Panc1 (cell line): ENCODE data around the gene CEP68.

Experiments
- POLR2AphosphoS5 ChIP-seq: IDR thresholded peaks from 2 replicates; pipeline ENCODE4 v1.6.1; 2012; ENCODE audit warnings: mild to moderate bottlenecking, low read depth, low read length, moderate library complexity
- TF ChIP-seq, protein P1 (sequence below): fragments of 450-650 bp; IDR thresholded peaks from 2 replicates; pipeline ENCODE4 v1.5.1; 2017; ENCODE audit warnings: mild to moderate bottlenecking
- TF ChIP-seq, protein P2 (sequence below), 2 experiments: IDR thresholded peaks; 2 replicates each; pipeline ENCODE4 v1.6.1; 2011 to 2012; ENCODE audit warnings: low read depth in 2 of 2, control low read depth in 1 of 2, low read length in 1 of 2, mild to moderate bottlenecking in 1 of 2, moderate library complexity in 1 of 2; ENCODE audit not compliant: insufficient read depth in 1 of 2

DNA sequence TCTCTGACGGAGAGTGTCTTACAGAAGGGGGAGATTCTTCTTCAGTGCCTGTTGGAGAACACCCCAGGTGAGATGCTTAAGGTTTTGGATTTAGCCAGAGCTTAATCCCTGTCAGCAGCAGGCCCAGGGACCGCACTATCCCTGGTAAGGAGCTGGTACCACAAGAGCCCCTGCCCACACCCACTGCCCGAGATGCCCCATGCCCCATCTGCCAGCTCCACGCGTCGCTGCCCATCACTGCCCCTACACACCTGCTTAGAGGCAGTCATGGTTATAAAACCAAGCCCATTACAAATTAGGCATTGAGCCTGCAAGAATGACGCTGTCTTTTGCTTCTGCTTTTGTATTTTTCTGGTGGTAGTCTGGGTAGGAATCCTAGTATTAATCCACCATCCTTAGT, 21.7 kb downstream of the CEP68 start:
- TF ChIP-seq, protein P1, sequence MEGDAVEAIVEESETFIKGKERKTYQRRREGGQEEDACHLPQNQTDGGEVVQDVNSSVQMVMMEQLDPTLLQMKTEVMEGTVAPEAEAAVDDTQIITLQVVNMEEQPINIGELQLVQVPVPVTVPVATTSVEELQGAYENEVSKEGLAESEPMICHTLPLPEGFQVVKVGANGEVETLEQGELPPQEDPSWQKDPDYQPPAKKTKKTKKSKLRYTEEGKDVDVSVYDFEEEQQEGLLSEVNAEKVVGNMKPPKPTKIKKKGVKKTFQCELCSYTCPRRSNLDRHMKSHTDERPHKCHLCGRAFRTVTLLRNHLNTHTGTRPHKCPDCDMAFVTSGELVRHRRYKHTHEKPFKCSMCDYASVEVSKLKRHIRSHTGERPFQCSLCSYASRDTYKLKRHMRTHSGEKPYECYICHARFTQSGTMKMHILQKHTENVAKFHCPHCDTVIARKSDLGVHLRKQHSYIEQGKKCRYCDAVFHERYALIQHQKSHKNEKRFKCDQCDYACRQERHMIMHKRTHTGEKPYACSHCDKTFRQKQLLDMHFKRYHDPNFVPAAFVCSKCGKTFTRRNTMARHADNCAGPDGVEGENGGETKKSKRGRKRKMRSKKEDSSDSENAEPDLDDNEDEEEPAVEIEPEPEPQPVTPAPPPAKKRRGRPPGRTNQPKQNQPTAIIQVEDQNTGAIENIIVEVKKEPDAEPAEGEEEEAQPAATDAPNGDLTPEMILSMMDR = no peak
- no peak for TF ChIP-seq POLR2AphosphoS5
- TF ChIP-seq, protein P2, sequence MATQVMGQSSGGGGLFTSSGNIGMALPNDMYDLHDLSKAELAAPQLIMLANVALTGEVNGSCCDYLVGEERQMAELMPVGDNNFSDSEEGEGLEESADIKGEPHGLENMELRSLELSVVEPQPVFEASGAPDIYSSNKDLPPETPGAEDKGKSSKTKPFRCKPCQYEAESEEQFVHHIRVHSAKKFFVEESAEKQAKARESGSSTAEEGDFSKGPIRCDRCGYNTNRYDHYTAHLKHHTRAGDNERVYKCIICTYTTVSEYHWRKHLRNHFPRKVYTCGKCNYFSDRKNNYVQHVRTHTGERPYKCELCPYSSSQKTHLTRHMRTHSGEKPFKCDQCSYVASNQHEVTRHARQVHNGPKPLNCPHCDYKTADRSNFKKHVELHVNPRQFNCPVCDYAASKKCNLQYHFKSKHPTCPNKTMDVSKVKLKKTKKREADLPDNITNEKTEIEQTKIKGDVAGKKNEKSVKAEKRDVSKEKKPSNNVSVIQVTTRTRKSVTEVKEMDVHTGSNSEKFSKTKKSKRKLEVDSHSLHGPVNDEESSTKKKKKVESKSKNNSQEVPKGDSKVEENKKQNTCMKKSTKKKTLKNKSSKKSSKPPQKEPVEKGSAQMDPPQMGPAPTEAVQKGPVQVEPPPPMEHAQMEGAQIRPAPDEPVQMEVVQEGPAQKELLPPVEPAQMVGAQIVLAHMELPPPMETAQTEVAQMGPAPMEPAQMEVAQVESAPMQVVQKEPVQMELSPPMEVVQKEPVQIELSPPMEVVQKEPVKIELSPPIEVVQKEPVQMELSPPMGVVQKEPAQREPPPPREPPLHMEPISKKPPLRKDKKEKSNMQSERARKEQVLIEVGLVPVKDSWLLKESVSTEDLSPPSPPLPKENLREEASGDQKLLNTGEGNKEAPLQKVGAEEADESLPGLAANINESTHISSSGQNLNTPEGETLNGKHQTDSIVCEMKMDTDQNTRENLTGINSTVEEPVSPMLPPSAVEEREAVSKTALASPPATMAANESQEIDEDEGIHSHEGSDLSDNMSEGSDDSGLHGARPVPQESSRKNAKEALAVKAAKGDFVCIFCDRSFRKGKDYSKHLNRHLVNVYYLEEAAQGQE (IDR thresholded peaks at IDR 0.05; ENCODE audit: insufficient read depth in 1 of 2, low read depth in 2 of 2, low read length in 1 of 2) = no peak
